T-helper 2 cell (primary cell): ENCODE results near the gene WNT5B.

Source experiments
- DNase-seq, 5 experiments: peaks; one replicate each; pipeline versions ENCODE4 v3.0.0 to v3.0.0-alpha.2; 2012 to 2022

WNT5B gene

DNA sequence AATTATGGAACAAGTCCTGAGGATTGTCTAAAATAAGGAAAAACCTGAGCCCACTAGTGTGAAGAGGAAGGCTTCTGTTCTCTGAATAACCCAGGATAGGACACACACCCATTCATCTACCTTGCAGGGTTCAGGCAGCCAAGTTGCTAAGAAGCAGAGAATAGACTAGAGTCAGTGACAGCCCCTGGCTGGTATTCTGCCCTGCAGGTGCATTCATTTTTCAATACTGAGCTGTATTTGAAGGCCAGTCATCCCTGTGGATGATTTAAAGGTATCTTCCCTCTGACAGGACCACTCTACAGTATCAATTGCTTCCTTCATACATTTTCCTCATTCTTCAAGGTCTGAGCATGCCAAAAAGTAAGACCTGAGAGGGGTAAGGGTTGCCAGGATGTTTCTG is 22.9 kb downstream of the WNT5B start:
- DNase-seq: no peak

DNA sequence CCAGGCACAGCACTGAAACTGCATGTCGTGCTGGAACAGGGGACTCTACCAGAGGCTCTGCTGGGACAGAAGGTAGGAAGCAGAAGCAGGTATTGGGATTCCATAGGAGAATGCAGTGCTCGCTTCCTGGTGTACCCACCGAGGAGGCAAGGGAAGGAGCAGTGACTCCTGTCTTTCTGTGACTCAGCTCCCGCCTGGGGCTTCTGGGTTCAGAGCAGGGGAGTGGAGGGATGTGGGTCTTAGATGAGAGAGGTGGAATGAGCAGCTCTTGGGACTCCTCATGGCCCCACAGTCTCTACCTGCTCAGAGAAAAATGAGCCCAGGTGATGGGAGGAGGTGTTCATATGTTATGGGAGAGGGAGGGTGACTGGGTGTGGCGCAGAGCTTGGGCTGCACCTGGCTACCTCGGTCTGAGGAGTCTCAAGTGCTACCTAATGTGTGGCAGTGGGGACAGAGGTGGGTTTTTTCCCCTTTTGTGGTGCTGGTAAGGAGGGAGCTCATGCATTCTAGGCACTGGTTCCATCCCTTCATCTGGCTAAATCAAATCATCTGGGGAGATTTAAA is 26.3 kb downstream of the WNT5B start:
- no peak for DNase-seq

- no peak for DNase-seq
Measured at GRCh38 chr12:1656902-1657301, 27.9 kb downstream of the WNT5B start.

DNA sequence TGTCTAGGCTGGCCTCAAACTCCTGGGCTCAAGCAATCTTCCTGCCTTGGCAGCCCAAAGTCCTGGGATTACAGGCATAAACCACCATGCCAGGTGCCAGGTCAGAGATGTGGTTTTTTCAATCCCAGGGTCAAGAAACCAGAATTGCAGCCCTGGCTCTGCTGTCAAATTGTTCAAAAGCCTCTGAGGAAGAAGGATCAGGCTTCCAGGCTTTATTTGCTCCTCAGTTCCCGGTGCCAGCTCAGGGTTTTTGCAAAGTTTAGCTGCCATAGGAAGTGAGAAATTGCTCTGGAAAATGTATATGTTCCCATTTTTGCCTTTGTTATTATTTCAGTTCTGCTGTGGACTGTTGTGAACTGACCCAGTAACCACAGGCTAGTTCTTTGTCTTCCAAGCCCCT is 28.7 kb downstream of the WNT5B start:
- no peak for DNase-seq

- DNase-seq: peak in 3 of 5 experiments; percentile 50 to 72 (median 59)
Measured at GRCh38 chr12:1660304-1661187, 31.5 kb downstream of the WNT5B start.

DNA sequence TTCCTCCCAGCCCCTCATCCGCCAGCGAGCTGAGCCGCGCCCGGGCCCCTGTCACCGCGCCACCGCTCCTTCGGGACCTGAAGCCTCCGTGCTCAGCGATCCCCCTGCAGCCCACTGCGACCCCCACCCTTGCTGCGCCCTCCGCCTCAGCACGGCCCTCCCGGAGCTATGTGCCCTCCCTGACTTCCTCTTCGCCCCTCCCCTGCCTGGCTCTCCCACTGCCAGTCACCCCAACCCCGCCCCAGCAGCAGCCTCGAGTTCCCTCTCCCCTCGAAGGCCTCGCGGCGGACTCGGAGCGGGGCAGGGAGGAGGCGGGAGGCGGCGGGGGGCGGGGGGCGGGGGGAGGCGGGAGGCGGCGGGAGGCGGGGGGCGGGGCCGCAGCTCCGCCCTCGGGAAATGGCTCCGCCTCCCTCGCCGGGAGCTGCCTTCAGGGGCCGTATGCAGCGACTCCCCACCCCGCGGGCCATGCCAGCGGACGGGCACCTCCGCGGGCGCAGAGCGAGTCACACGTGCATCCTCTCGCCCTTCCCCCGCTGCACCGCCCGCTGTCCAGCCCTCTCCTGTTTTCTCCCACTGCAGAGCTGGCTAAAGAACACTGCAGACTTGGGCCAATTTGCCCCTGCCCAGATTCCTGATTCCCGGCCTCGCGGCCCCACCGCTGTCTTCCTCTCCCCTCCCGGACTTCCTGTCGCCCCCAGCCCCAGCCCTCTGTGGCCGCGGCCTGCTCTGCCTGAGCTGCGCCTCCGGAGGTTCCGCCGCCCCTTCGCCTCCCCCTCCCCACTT is 32.7 kb downstream of the WNT5B start:
- peak; percentile 60 to 94 (median 79) for DNase-seq

GRCh38 chr12:1662761-1663439 is 33.9 kb downstream of the WNT5B start:
- peak in 3 of 5 experiments; percentile 18 to 54 (median 38) for DNase-seq

DNA sequence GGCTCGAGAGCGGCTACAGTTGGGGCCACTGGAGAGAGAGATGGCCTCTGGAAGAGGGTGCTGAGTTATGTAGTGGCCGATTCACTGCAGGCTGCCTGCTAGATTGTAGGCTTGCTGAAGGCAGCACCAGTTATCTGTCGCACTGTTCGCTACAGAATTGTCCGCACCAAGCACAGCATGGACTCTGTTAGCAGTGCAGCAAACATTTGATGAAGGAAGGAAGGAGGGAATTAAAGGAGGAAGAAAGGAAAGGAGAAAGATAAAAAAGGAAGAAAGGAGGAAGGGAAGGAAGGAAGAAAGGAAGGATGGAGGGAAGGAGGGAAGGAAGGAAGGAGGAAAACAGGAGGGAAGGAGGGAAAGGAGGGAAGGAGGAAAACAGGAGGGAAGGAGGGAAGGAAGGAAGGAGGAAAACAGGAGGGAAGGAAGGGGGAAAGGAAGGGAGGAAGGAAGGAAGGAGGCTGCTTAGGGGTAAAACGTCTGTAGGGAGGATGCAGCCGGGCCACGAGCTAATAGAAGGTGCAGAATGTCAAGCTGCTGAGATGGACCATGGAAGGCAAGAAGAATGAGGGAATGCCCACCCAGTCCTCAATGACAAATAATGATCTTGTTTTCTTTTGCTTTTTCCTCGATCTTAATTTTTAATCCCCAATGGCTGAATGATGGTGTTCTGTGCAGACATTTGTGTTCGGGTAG is 34.6 kb downstream of the WNT5B start:
- DNase-seq: peak in 1 of 5 experiments; percentile 19

DNA sequence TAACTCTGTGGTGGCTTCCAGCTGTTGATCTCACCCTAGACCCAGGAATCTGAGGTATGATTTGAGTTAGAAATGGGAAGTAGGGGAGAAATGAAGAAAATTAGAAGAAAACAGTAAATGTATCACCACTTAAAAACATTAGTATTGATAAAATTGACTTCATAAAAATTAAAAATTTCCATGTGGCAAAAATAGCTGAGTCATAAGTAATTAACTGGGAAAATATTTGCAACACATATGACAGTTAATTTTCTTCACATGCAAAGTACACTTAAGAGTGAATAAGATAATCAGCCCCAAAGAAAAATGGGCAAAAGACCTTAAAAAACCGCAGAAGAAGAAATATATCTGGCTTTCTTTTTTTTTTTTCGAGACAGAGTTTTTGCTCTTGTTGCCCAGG is 36.3 kb downstream of the WNT5B start:
- DNase-seq: no peak

- no peak for DNase-seq
Measured at GRCh38 chr12:1666215-1666614, 37.2 kb downstream of the WNT5B start.

DNA sequence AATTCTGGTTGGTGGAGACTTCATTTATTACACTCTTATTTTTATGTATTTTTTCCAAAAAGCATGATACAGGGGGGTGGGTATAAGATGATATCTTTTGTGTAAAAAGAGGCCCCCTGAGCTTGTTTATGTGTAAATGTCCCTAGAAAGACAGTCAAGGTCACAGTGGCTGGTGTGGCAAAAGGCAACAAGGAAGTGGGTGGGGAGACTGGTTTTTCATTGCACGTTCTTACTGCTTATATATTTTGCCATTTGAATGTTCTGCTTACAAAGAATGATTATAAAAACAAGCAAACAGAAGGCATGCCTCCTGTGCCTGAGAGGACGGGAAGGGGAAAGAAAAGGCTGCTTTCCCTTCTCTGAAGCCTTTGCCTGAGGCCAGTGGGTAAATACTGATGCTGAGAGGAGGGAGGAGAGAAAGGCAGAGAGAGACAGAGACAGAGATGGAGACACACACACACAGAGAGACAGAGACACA is 37.7 kb downstream of the WNT5B start:
- peak in 1 of 5 experiments; percentile 83 for DNase-seq

- peak in 1 of 5 experiments; percentile 47 for DNase-seq
Measured at GRCh38 chr12:1668833-1669543, 40.0 kb downstream of the WNT5B start.

- DNase-seq: no peak
Measured at GRCh38 chr12:1670358-1671268, 41.6 kb downstream of the WNT5B start.

DNA sequence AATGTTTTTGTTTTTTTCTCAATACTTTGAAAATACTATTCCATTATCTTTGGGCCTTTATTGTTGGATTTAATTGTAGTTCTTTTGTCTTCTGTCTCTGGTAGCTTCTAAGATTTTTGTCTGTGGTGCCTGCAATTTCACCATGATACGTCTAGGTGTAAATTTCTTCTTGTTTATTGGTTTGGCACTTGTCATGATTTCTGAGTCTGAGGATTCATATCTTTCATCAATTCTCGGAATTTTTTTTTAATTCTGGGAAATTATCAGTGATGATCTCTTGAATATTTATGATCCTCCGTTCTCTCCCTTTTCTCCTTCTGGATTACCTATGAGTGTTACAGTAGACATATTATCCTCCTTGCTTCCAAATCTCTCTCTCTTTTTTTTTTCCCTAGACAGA is 47.0 kb downstream of the WNT5B start:
- DNase-seq: no peak

DNA sequence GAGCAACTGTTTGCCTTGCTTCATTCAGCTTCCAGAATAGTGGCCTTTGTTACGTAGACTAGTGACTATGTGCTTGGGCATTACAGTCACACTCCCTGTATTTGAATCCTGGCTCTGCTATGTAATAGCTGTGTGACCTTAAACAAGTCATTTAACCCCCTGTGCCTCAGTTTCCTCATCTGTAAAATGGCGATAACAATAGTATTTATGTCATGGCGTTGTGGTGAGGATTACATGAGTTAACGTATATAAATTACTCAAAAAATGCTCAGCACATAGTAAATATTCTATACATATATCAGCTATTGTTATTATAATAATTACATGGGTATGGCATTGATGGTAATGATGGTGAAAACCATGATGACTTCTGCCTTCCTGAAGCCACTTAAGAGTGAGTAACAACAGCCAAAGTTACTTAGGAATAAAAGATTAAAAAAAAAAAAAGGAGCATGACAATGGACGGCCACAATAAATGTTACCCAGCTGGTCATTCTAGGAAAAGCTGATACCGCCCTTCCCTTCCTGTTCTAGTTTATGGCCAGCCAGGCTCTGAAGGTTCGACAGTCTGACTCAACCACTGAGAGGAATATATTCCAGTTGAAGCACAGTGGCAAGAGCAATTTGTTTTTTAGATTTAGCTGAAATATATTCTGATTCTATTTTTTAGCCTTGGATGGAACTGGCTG is 51.9 kb downstream of the WNT5B start:
- no peak for DNase-seq

DNA sequence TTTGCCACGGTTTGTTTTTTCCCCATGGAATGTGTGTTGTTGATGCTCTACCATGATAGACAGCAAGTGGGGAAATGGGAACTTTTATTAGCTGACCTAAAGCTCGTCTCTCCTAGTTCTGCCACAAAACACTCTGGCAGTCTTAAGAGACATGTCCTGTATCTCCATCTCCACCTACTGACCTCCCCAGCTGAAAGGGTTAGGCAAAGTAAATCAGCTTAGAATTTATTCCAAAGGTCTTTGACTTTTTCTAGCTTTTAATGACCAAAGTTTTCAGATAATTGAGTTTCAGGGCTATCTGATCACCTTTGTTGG is 52.4 kb downstream of the WNT5B start:
- no peak for DNase-seq

- no peak for DNase-seq
Measured at GRCh38 chr12:1688086-1688710, 59.2 kb downstream of the WNT5B start.

DNA sequence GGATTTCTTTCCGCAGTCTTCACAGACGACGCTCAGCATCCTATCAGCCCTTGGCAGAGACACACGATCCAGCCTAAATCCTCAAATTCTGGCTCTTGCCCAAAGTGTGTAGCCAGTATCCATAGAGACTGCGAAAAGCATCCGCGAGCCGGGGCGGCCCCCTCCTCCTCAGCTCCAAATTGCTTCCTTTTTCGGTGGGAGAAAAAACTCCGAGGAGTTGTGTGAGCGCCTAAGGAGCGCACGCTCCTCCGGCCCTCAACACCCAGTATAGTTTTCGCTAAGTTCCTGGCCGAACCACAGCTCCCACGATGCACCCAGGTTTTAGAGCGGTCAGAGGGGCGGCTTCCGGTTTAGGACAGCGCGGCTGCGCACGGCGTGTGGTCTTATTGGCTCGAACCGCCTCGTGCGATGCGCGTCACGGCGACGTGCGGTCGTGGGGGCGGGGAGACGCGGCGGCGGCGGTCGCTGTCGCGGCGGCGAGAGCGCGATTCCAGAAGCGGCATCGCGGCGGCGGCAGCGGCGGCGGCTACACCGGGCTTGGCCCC is 61.6 kb downstream of the WNT5B start, which contains the start of gene ADIPOR2:
Gene ADIPOR2 (plus strand): TSS at position 493 of the 545 bp plus-strand sequence. CDS start 63,274 bp downstream, outside the sequence.
- DNase-seq: peak; percentile 86 to 99 (median 91)
